GM20431 (cell line): ENCODE measurements around the gene ABCC1.

ENCODE experiments used
- in situ Hi-C: fragments of 300-500 bp; cut with MseI, MboI; formaldehyde crosslinking; loops from one replicate; pipeline ENCODE4 v1.15.0; 2020; ENCODE audit warnings: low sequenced_read_pairs; ENCODE audit not compliant: unreplicated experiment

Gene ABCC1

GRCh38 chr16:15985144-15985543 is 35.7 kb downstream of the ABCC1 start:
- in situ Hi-C loops, result no loop called here

- in situ Hi-C loops, result no loop called here
These were observed 36.8 kb downstream of the ABCC1 start for GRCh38 chr16:15986261-15986660.

- in situ Hi-C loops, result no loop called here
These were observed 39.0 kb downstream of the ABCC1 start for GRCh38 chr16:15988268-15989013.

GRCh38 chr16:15990902-15991301 is 41.5 kb downstream of the ABCC1 start:
- in situ Hi-C loops, result no loop called here

GRCh38 chr16:15993128-15993527 is 43.7 kb downstream of the ABCC1 start:
- in situ Hi-C loops, result no loop called here

GRCh38 chr16:15993541-15993940 is 44.1 kb downstream of the ABCC1 start:
- in situ Hi-C loops, result no loop called here

GRCh38 chr16:15993946-15994665 is 44.7 kb downstream of the ABCC1 start:
- in situ Hi-C loops, result no loop called here

GRCh38 chr16:15996432-15997109 is 47.2 kb downstream of the ABCC1 start:
- in situ Hi-C loops, result no loop called here

- in situ Hi-C loops, result loop anchor here (25.0 kb wide), 1 partner anchor 113 kb away; the partner anchor contains the start of gene CEP20
These were observed 51.3 kb downstream of the ABCC1 start for GRCh38 chr16:16000685-16001084.

- in situ Hi-C loops, result loop anchor here (25.0 kb wide), 1 partner anchor 114 kb away; the partner anchor contains the start of gene CEP20
These were observed 52.3 kb downstream of the ABCC1 start for GRCh38 chr16:16001596-16002255.

GRCh38 chr16:16003719-16004313 is 54.4 kb downstream of the ABCC1 start:
- in situ Hi-C loops, result loop anchor here (25.0 kb wide), 1 partner anchor 117 kb away; the partner anchor contains the start of gene CEP20

- in situ Hi-C loops, result loop anchor here (25.0 kb wide), 1 partner anchor 117 kb away; the partner anchor contains the start of gene CEP20
These were observed 54.9 kb downstream of the ABCC1 start for GRCh38 chr16:16004314-16004749.

- in situ Hi-C loops, result loop anchor here (25.0 kb wide), 1 partner anchor 118 kb away; the partner anchor contains the start of gene CEP20
These were observed 56.3 kb downstream of the ABCC1 start for GRCh38 chr16:16005721-16006120.

GRCh38 chr16:16006650-16007049 is 57.2 kb downstream of the ABCC1 start:
- in situ Hi-C loops, result loop anchor here (25.0 kb wide), 1 partner anchor 119 kb away; the partner anchor contains the start of gene CEP20

GRCh38 chr16:16007743-16008111 is 58.3 kb downstream of the ABCC1 start:
- in situ Hi-C loops, result loop anchor here (25.0 kb wide), 1 partner anchor 120 kb away; the partner anchor contains the start of gene CEP20

- in situ Hi-C loops, result loop anchor here (25.0 kb wide), 1 partner anchor 121 kb away; the partner anchor contains the start of gene CEP20
These were observed 59.2 kb downstream of the ABCC1 start for GRCh38 chr16:16008666-16009065.

- in situ Hi-C loops, result loop anchor here (25.0 kb wide), 1 partner anchor 122 kb away; the partner anchor contains the start of gene CEP20
These were observed 60.0 kb downstream of the ABCC1 start for GRCh38 chr16:16009401-16009800.

- in situ Hi-C loops, result loop anchor here (25.0 kb wide), 1 partner anchor 123 kb away; the partner anchor contains the start of gene CEP20
These were observed 60.8 kb downstream of the ABCC1 start for GRCh38 chr16:16010194-16010593.

GRCh38 chr16:16012144-16012543 is 62.7 kb downstream of the ABCC1 start:
- in situ Hi-C loops, result loop anchor here (25.0 kb wide), 1 partner anchor 125 kb away; the partner anchor contains the start of gene CEP20
